HL-60 (cell line): ENCODE measurements around the gene ACADM.

ENCODE experiments used
- CTCF ChIP-seq: IDR thresholded peaks from one replicate; pipeline ENCODE4 v1.5.1; 2011; ENCODE audit warnings: low read length, control low read depth, inconsistent platforms; ENCODE audit not compliant: insufficient read depth
- GABPA ChIP-seq: IDR thresholded peaks from 2 replicates; pipeline ENCODE4 v1.6.1; 2012; ENCODE audit warnings: low read depth
- POLR2AphosphoS5 ChIP-seq: IDR thresholded peaks from 2 replicates; pipeline ENCODE4 v1.6.1; 2012; ENCODE audit warnings: low read depth
- SPI1 ChIP-seq: IDR thresholded peaks from 2 replicates; pipeline ENCODE4 v1.6.1; 2012; ENCODE audit warnings: low read depth, mild to moderate bottlenecking, borderline replicate concordance
- TF ChIP-seq, protein P1 (sequence below): IDR thresholded peaks from 2 replicates; pipeline ENCODE4 v1.6.1; 2012; ENCODE audit warnings: low read depth; ENCODE audit not compliant: insufficient replicate concordance

GRCh38 chr1:75725861-75726361, 1.4 kb downstream of the ACADM start:
- TF ChIP-seq POLR2AphosphoS5, result no peak
- no peak for TF ChIP-seq CTCF
- TF ChIP-seq GABPA, result no peak
- TF ChIP-seq, protein P1, sequence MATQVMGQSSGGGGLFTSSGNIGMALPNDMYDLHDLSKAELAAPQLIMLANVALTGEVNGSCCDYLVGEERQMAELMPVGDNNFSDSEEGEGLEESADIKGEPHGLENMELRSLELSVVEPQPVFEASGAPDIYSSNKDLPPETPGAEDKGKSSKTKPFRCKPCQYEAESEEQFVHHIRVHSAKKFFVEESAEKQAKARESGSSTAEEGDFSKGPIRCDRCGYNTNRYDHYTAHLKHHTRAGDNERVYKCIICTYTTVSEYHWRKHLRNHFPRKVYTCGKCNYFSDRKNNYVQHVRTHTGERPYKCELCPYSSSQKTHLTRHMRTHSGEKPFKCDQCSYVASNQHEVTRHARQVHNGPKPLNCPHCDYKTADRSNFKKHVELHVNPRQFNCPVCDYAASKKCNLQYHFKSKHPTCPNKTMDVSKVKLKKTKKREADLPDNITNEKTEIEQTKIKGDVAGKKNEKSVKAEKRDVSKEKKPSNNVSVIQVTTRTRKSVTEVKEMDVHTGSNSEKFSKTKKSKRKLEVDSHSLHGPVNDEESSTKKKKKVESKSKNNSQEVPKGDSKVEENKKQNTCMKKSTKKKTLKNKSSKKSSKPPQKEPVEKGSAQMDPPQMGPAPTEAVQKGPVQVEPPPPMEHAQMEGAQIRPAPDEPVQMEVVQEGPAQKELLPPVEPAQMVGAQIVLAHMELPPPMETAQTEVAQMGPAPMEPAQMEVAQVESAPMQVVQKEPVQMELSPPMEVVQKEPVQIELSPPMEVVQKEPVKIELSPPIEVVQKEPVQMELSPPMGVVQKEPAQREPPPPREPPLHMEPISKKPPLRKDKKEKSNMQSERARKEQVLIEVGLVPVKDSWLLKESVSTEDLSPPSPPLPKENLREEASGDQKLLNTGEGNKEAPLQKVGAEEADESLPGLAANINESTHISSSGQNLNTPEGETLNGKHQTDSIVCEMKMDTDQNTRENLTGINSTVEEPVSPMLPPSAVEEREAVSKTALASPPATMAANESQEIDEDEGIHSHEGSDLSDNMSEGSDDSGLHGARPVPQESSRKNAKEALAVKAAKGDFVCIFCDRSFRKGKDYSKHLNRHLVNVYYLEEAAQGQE, result no peak
- TF ChIP-seq SPI1, result no peak
